ENCODE measurements around the gene SPIC. TPM values are rescaled to one million over a fixed set of nuclear protein-coding genes. Genes with fewer than 3 reads are reported as not detected.

SPIC gene
- polyA plus RNA-seq, 2 of the 4 experiments (the other 2 are of a cell fraction): not detected

DNA sequence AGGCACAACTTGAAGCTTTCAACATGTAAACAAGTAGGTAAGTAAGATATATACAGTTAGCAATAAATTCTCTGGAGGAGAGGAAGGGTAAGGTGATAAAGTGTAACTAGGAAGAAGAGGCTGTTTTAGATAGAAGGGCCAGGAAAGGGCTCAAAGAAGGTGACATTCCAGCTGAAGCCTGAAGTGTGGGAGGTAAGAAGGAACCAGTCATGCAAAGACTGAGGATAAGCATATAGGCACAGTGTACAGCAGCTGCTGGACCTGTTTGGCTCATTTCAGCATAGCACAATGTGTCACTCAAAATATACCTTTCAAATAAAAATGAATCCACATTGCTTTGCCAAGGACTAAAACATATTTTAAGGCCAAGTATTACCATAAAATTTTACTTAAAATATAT lies 39.0 kb upstream of the SPIC start:
- Histone ChIP-seq H3K27ac (no peak overlapping the region), H3K4me3 (no peak overlapping the region), H3K9me3 (no peaks in the 10 kb centered on the region), H3K4me2 (no peak overlapping the region), H3K4me1 (no peaks in the 10 kb centered on the region)
- ChIA-PET CTCF (interaction anchor here (1.7 kb wide), 1 partner anchor 9 kb away, joined by 5 read pairs; no protein-coding TSS in a partner anchor), POLR2A (no interaction called here)
- TF ChIP-seq CHD2 (IDR thresholded peaks at IDR 0.05; ENCODE audit: low read length, partially characterized antibody) (no peak), HOXB5 (CRISPR knock-in tag; IDR thresholded peaks at IDR 0.05) (no peak), RNF2 (IDR thresholded peaks at IDR 0.05; ENCODE audit: borderline replicate concordance, low read depth) (no peak), RFX5 (IDR thresholded peaks at IDR 0.05) (no peak), HOXB13 (CRISPR knock-in tag; IDR thresholded peaks at IDR 0.05; ENCODE audit: low read depth) (no peak), RCOR1 (IDR thresholded peaks at IDR 0.05; ENCODE audit: low read depth, low read length) (no peak), EHMT2 (IDR thresholded peaks at IDR 0.05; ENCODE audit: low read depth) (no peak), CEBPB (IDR thresholded peaks at IDR 0.05) (no peak), RAD21 (conservative IDR thresholded peaks at IDR 0.05 in 1 of 2, IDR thresholded peaks at IDR 0.05 in 1 of 2) (no peak), RARB (CRISPR knock-in tag; IDR thresholded peaks at IDR 0.05) (no peak), FOXS1 (CRISPR knock-in tag; IDR thresholded peaks at IDR 0.05) (no peak), ZNF302 (CRISPR knock-in tag; IDR thresholded peaks at IDR 0.05) (no peak), NFE2L2 (conservative IDR thresholded peaks at IDR 0.05; ENCODE audit: low read length) (no peak)
- TF ChIP-seq, protein P1, sequence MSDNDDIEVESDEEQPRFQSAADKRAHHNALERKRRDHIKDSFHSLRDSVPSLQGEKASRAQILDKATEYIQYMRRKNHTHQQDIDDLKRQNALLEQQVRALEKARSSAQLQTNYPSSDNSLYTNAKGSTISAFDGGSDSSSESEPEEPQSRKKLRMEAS (IDR thresholded peaks at IDR 0.05): no peak
- TF ChIP-seq, protein P2, sequence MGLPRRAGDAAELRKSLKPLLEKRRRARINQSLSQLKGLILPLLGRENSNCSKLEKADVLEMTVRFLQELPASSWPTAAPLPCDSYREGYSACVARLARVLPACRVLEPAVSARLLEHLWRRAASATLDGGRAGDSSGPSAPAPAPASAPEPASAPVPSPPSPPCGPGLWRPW (IDR thresholded peaks at IDR 0.05): no peak
- ATAC-seq: no peak
- FAIRE-seq: no peak
- no peak for DNase-seq (ENCODE audit: low read depth in 1 of 2, low spot score in 1 of 2)

DNA sequence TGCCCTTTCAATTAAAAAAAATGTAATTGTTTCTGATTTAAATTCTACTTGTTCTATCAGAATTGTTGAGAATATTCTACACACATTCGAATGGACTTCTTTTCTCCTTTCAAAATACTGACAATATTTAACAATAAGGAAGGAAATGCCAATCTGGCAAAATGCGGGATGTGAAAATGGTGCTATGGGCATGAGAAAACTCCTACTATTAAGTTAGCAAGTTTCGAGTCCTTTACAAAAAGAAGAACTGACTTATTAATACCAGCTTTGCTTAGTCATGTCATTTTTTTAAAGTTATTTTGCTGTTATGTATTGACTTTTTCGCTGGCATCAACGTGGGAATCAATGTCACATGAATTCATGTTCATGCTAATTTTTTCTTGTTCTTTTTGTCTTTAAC lies 35.9 kb upstream of the SPIC start:
- DNase-seq (ENCODE audit: low read depth in 1 of 2, low spot score in 1 of 2) (no peak), ATAC-seq (no peak), FAIRE-seq (no peak)
- POLR2A ChIA-PET: no interaction called here
- no peak overlapping the region for H3K4me2 ChIP-seq
- no peak overlapping the region for H3K4me3 ChIP-seq
- H3K9me3 ChIP-seq: no peaks in the 10 kb centered on the region
- 52% methylated on average over 5 of the region's 5 CpGs for WGBS (ENCODE audit: missing lambda C conversion rate)
- CTCF ChIA-PET: no interaction called here
- no peaks in the 10 kb centered on the region for H3K4me1 ChIP-seq
- TF ChIP-seq MAFK (IDR thresholded peaks at IDR 0.05; ENCODE audit: partially characterized antibody): peak; percentile 16
- TF ChIP-seq CBX2 (IDR thresholded peaks at IDR 0.05; ENCODE audit: borderline replicate concordance, low read depth): no peak
- no peak overlapping the region for H3K27ac ChIP-seq

DNA sequence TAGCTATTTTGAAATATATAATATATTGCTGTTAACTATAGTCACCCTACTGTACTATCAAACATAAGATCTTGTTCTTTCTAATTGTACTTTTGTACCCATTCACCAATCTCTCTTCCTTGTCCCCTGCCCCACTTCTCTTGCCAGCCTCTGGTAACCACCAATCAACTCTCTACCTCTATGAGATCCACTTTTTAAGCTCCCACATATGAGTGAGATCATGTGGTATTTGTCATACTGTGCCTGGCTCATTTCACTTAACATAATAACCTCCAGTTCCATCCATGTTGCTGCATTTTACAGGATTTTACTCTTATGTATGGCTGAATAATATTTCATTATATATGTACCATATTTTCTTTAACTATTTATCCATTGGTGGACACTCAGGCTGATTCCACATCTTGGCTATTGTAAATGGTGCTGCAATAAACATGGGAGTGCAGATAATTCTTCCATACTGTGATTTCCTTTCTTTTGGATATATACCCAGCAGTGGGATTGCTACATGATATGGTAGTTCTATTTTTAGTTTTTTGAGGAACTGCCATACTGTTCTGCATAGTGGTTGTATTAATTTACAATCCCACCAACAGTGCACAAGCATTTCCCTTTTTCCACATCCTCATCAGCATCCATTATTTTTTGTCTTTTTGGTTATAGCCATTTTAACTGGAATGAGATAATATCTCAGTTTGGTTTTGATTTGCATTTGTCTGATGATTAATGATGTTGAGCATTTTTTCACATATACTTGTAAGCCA lies 33.5 kb upstream of the SPIC start:
- Histone ChIP-seq H3K27ac (no peak overlapping the region), H3K9me3 (no peaks in the 10 kb centered on the region), H3K4me1 (no peaks in the 10 kb centered on the region), H3K4me2 (no peak overlapping the region), H3K4me3 (no peak overlapping the region)
- FAIRE-seq (no peak), DNase-seq (ENCODE audit: low read depth in 1 of 2, low spot score in 1 of 2) (no peak), ATAC-seq (no peak)
- TF ChIP-seq CBX2 (IDR thresholded peaks at IDR 0.05; ENCODE audit: borderline replicate concordance, low read depth) (no peak), TP53 (CRISPR knock-in tag; IDR thresholded peaks at IDR 0.05) (no peak), CBX8 (IDR thresholded peaks at IDR 0.05) (no peak), SREBF2 (IDR thresholded peaks at IDR 0.05) (no peak), ZSCAN20 (CRISPR knock-in tag; IDR thresholded peaks at IDR 0.05) (no peak), FOSB (CRISPR knock-in tag; IDR thresholded peaks at IDR 0.05) (no peak), ZNF302 (CRISPR knock-in tag; IDR thresholded peaks at IDR 0.05) (no peak), NPAS2 (CRISPR knock-in tag; IDR thresholded peaks at IDR 0.05; ENCODE audit: borderline replicate concordance) (no peak), RNF2 (IDR thresholded peaks at IDR 0.05; ENCODE audit: borderline replicate concordance, low read depth) (no peak), HOXA7 (CRISPR knock-in tag; IDR thresholded peaks at IDR 0.05) (no peak), CEBPB (IDR thresholded peaks at IDR 0.05) (no peak), RARB (CRISPR knock-in tag; IDR thresholded peaks at IDR 0.05) (no peak), JUNB (IDR thresholded peaks at IDR 0.05) (no peak), POLR2AphosphoS2 (conservative IDR thresholded peaks at IDR 0.05; ENCODE audit: low read length) (no peak), CHD4 (IDR thresholded peaks at IDR 0.05; ENCODE audit: borderline replicate concordance) (no peak), HEYL (CRISPR knock-in tag; IDR thresholded peaks at IDR 0.05) (no peak)
- TF ChIP-seq, protein P3, sequence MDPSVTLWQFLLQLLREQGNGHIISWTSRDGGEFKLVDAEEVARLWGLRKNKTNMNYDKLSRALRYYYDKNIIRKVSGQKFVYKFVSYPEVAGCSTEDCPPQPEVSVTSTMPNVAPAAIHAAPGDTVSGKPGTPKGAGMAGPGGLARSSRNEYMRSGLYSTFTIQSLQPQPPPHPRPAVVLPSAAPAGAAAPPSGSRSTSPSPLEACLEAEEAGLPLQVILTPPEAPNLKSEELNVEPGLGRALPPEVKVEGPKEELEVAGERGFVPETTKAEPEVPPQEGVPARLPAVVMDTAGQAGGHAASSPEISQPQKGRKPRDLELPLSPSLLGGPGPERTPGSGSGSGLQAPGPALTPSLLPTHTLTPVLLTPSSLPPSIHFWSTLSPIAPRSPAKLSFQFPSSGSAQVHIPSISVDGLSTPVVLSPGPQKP (IDR thresholded peaks at IDR 0.05; ENCODE audit: low read depth, low read length): no peak
- TF ChIP-seq, protein P4, sequence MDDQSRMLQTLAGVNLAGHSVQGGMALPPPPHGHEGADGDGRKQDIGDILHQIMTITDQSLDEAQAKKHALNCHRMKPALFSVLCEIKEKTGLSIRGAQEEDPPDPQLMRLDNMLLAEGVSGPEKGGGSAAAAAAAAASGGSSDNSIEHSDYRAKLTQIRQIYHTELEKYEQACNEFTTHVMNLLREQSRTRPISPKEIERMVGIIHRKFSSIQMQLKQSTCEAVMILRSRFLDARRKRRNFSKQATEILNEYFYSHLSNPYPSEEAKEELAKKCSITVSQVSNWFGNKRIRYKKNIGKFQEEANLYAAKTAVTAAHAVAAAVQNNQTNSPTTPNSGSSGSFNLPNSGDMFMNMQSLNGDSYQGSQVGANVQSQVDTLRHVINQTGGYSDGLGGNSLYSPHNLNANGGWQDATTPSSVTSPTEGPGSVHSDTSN (IDR thresholded peaks at IDR 0.05): no peak
- ChIA-PET POLR2A (no interaction called here), CTCF (interaction anchor here (1.0 kb wide), 1 partner anchor 1327 kb away, joined by 3 read pairs; no protein-coding TSS in a partner anchor)
